Measurements from ENCODE around the gene FAM89B. TPM values are rescaled to one million over a fixed set of nuclear protein-coding genes. Genes with fewer than 3 reads are reported as not detected.

Gene FAM89B
- total RNA-seq, 2 experiments from 2014 or later: 32.0 to 33.6 TPM

GRCh38 chr11:65621460-65621859 is 49.1 kb downstream of the FAM89B start:
- Mint-ChIP-seq H3K27ac (peak overlapping the region; percentile 45), H3K9me3 (ENCODE audit: insufficient read depth) (no peaks in the 10 kb centered on the region), H3K27me3 (ENCODE audit: low read depth) (no peaks in the 10 kb centered on the region), H3K4me3 (no peak overlapping the region), H3K36me3 (ENCODE audit: low read depth) (peaks cover 40% of the 10 kb centered on the region), H3K4me1 (ENCODE audit: low read depth) (peaks cover 22% of the 10 kb centered on the region)
- POLR2A ChIA-PET: no interaction called here
- CTCF ChIA-PET: no interaction called here
- DNase-seq: no peak
- no peak for ATAC-seq

DNA sequence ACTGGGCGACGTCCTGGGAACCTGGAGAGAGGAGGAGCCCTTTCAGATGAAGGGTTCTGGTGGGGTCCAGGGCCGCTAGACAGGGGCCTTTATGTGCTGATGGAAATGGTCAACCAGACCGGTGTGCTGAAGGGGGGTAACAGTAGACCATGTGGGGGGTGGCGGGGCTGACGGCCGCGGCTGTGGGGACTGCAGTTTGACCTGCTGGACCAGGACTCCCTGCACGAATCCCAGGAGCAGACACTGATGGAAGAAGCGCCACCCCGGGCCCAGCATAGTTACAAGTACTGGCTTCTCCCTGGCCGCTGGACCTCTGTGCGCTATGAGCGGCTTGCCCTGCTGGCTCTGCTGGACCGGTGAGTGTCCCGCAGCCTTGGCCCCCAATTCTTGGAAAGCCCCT is 49.7 kb downstream of the FAM89B start:
- no peak overlapping the region for H3K4me3 Mint-ChIP-seq
- peaks cover 16% of the 10 kb centered on the region for H3K4me1 Mint-ChIP-seq (ENCODE audit: low read depth)
- CTCF ChIA-PET: no interaction called here
- H3K27ac Mint-ChIP-seq: peak overlapping the region; percentile 45
- POLR2A ChIA-PET: no interaction called here
- H3K9me3 Mint-ChIP-seq (ENCODE audit: insufficient read depth): no peaks in the 10 kb centered on the region
- no peaks in the 10 kb centered on the region for H3K27me3 Mint-ChIP-seq (ENCODE audit: low read depth)
- no peak for DNase-seq
- H3K36me3 Mint-ChIP-seq (ENCODE audit: low read depth): peaks cover 38% of the 10 kb centered on the region
- ATAC-seq: no peak

- H3K27me3 Mint-ChIP-seq (ENCODE audit: low read depth): no peaks in the 10 kb centered on the region
- ChIA-PET CTCF (interaction anchor here (1.1 kb wide), 1 partner anchor 29 kb away, joined by 4 read pairs; no protein-coding TSS in a partner anchor), POLR2A (no interaction called here)
- peaks cover 9% of the 10 kb centered on the region for H3K4me1 Mint-ChIP-seq (ENCODE audit: low read depth)
- ATAC-seq (no peak), DNase-seq (no peak)
- H3K27ac Mint-ChIP-seq: no peak overlapping the region
- no peaks in the 10 kb centered on the region for H3K9me3 Mint-ChIP-seq (ENCODE audit: insufficient read depth)
- H3K36me3 Mint-ChIP-seq (ENCODE audit: low read depth): peaks cover 47% of the 10 kb centered on the region
- H3K4me3 Mint-ChIP-seq: no peak overlapping the region
These were observed 50.8 kb downstream of the FAM89B start for GRCh38 chr11:65623177-65623576.

Other genes starting within 250 kb of the FAM89B start
- 10 to 100 TPM; 56.3 to 56.9 TPM for gene DPF2, start 238.7 kb upstream of the FAM89B start, total RNA-seq
- gene TIGD3, start 217.8 kb upstream of the FAM89B start, total RNA-seq: 1 to 10 TPM; 1.1 to 1.4 TPM
- gene SLC25A45, start 189.9 kb upstream of the FAM89B start, total RNA-seq: 10 to 100 TPM; 24.5 to 28.2 TPM
- 10 to 100 TPM; 51.0 to 54.7 TPM for gene FRMD8, start 185.9 kb upstream of the FAM89B start, total RNA-seq
- gene NEAT1, start 149.7 kb upstream of the FAM89B start, total RNA-seq: 100 to 1,000 TPM; 212 to 254 TPM
- 1,000 to 10,000 TPM; 3,822 to 4,094 TPM for gene MALAT1, start 73.5 kb upstream of the FAM89B start, total RNA-seq
- gene SCYL1, start 47.5 kb upstream of the FAM89B start, total RNA-seq: 10 to 100 TPM; 68.0 to 69.5 TPM
- gene LTBP3, start 14.2 kb upstream of the FAM89B start, total RNA-seq: 10 to 100 TPM; 64.7 to 70.8 TPM
- 10 to 100 TPM; 39.2 to 40.7 TPM for gene ZNRD2, start 2.1 kb upstream of the FAM89B start, total RNA-seq
- gene EHBP1L1, start 3.5 kb downstream of the FAM89B start, total RNA-seq: 10 to 100 TPM; 94.4 to 95.3 TPM
- gene KCNK7, start 23.3 kb downstream of the FAM89B start, total RNA-seq: under 1 TPM; 0.95 to 0.99 TPM
- gene MAP3K11, start 41.7 kb downstream of the FAM89B start, total RNA-seq: 10 to 100 TPM; 56.7 to 66.5 TPM
- 10 to 100 TPM; 50.1 to 54.8 TPM for gene PCNX3, start 43.2 kb downstream of the FAM89B start, total RNA-seq
- 100 to 1,000 TPM; 245 to 274 TPM for gene SIPA1, start 65.6 kb downstream of the FAM89B start, total RNA-seq
- 10 to 100 TPM; 72.5 to 82.4 TPM for gene RELA, start 90.4 kb downstream of the FAM89B start, total RNA-seq
- gene KAT5, start 139.7 kb downstream of the FAM89B start, total RNA-seq: 10 to 100 TPM; 63.2 to 68.7 TPM
- 10 to 100 TPM; 88.0 to 92.3 TPM for gene RNASEH2C, start 148.3 kb downstream of the FAM89B start, total RNA-seq
- 10 to 100 TPM; 21.9 to 22.5 TPM for gene AP5B1, start 208.4 kb downstream of the FAM89B start, total RNA-seq
- gene OVOL1, start 214.5 kb downstream of the FAM89B start, total RNA-seq: under 1 TPM in 1 of 2 experiments, not detected in 1; 0.08 TPM